Measurements from ENCODE around the gene TIGD1.

- TF ChIP-seq EGR1 (IDR thresholded peaks at IDR 0.05; ENCODE audit: low read depth) (no peak), ZFX (IDR thresholded peaks at IDR 0.05) (no peak), POLR2A (IDR thresholded peaks at IDR 0.05; ENCODE audit: borderline replicate concordance, extremely low read depth, insufficient read depth, insufficient read length) (no peak), SIN3A (IDR thresholded peaks at IDR 0.05; ENCODE audit: low read depth) (no peak), CTCF (IDR thresholded peaks at IDR 0.05 in 2 of 3, conservative IDR thresholded peaks at IDR 0.05 in 1 of 3; ENCODE audit: borderline replicate concordance in 1 of 3, insufficient read depth in 1 of 3, low read depth in 2 of 3, low read length in 2 of 3) (no peak), MAX (IDR thresholded peaks at IDR 0.05) (no peak), CEBPB (IDR thresholded peaks at IDR 0.05; ENCODE audit: low read depth) (no peak), RAD21 (IDR thresholded peaks at IDR 0.05; ENCODE audit: low read depth) (no peak), EZH2phosphoT487 (IDR thresholded peaks at IDR 0.05; ENCODE audit: borderline replicate concordance) (no peak), EZH2 (IDR thresholded peaks at IDR 0.05) (no peak), POLR2AphosphoS5 (IDR thresholded peaks at IDR 0.05; ENCODE audit: low read depth, low read length) (no peak), YY1 (IDR thresholded peaks at IDR 0.05; ENCODE audit: extremely low read depth, insufficient replicate concordance, low read depth, low read length) (no peak)
- TF ChIP-seq, protein P1, sequence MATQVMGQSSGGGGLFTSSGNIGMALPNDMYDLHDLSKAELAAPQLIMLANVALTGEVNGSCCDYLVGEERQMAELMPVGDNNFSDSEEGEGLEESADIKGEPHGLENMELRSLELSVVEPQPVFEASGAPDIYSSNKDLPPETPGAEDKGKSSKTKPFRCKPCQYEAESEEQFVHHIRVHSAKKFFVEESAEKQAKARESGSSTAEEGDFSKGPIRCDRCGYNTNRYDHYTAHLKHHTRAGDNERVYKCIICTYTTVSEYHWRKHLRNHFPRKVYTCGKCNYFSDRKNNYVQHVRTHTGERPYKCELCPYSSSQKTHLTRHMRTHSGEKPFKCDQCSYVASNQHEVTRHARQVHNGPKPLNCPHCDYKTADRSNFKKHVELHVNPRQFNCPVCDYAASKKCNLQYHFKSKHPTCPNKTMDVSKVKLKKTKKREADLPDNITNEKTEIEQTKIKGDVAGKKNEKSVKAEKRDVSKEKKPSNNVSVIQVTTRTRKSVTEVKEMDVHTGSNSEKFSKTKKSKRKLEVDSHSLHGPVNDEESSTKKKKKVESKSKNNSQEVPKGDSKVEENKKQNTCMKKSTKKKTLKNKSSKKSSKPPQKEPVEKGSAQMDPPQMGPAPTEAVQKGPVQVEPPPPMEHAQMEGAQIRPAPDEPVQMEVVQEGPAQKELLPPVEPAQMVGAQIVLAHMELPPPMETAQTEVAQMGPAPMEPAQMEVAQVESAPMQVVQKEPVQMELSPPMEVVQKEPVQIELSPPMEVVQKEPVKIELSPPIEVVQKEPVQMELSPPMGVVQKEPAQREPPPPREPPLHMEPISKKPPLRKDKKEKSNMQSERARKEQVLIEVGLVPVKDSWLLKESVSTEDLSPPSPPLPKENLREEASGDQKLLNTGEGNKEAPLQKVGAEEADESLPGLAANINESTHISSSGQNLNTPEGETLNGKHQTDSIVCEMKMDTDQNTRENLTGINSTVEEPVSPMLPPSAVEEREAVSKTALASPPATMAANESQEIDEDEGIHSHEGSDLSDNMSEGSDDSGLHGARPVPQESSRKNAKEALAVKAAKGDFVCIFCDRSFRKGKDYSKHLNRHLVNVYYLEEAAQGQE (IDR thresholded peaks at IDR 0.05; ENCODE audit: low read depth): no peak
These were observed 20.4 kb downstream of the TIGD1 start for GRCh38 chr2:232529806-232530547.
